Colon (tissue), 2 donors: ENCODE measurements around the gene CA10.

Source experiments
- FAIRE-seq: peaks from 2 replicates; lab custom pipeline; 2012; peaks lifted over from hg19 to GRCh38; lab: Jason Lieb, UNC
- donor health status: control.
- donor health status: control.

CA10 gene

DNA sequence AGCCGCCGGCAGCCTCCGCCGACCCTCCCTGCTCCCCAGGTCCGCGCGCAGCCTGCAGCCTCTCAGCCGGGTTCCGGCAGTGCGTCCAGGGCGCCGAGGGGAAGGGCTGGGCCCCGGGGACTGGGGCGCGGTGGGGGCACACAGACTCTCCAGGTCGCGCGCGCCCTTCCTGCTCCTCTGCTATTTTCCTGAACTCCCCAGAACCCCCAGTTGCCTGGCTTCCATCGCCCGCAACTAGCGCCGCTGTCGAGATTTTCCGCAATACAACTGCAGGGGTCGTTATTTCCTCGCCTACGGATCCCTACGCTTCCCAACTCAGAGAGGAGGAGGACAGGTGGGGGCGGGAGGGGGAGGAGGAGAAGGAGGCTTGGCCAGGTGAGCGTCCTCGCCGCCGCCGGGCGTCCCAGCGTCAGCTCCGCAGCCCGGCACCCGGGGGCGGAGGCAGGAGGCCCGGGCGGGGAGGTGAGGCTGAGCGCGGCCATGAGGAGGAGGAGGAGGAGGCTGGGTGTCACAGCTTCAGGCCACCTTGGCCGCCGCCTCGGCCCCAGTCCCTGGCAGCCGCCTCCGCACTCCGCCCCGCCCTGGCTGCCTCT, at the start of gene CA10:
Gene CA10 (minus strand): TSS at position 265 of the 593 bp plus-strand sequence.
- FAIRE-seq: no peak

DNA sequence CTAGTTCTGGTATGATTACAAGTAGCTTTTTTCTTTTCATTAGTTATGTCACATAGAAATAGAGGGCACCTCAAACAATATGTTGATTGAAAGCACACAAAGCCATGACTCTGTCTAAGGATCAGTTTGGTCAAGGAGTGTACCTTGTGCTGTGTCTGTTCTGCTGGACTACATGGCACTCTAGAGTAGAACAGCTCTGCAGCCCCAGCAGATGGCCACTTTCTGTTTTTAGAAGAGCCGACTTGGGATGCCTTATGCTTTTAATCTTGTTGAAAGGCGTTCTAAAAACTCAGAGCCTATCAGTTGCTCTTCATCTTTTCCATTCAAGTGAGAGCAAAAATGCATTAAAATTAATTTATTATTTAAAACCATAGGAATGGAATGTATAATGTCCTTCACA, 49.3 kb upstream of the CA10 start:
- FAIRE-seq: no peak

DNA sequence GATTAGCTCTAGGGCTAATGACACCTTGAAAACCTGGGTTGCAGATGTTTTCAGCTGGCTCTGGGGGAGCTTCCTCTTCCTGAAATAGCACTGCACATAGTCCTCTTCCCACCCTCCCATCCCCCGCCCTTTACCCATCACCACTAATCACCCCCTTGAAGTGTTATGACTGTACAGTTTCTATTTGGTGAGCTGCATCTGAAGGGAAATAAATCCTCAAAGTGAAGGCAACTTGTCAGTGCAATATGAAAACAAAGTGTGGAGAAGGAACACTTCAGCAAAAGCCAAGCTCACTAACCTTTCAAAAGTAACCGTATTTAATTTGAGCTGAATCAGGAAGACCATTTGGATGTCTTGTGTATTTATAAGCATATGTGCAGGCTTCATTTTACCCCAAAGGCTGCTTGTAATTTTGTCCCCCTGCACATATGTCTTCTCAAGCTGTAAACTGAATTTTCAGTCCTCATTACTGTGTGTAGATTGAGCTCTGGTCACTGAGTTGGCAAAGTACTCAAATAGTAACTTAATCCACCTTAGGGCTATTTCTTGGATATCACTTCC, 44.1 kb upstream of the CA10 start:
- FAIRE-seq: no peak

- no peak for FAIRE-seq
Measured at GRCh38 chr17:52201767-52202519, 43.4 kb upstream of the CA10 start.

- FAIRE-seq: no peak
Measured at GRCh38 chr17:52191491-52191890, 33.0 kb upstream of the CA10 start.

DNA sequence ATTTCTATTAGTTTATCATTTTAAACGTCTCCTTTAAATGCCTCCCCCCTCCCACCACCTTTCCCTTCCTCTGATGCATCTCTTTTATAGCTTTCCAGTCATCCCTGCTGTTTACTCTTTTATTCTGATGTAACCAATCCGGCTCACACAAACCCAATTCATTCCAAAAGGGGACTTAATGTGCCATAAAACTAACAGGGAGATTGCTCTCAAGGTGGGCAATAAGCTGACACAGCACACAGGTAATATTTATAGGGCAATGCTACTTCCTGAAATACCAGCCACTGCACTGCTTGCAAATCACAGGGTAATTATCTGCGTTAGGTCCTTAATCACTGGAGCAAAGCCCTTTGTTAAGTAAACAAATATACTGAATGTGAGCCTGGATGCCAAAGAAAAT, 23.3 kb upstream of the CA10 start:
- FAIRE-seq: no peak

GRCh38 chr17:52178012-52178411, 19.5 kb upstream of the CA10 start:
- FAIRE-seq: no peak

- FAIRE-seq: no peak
Measured at GRCh38 chr17:52170963-52171572, 12.6 kb upstream of the CA10 start.

GRCh38 chr17:52160136-52160567, 1.6 kb upstream of the CA10 start:
- FAIRE-seq: no peak

- FAIRE-seq: no peak
Measured at GRCh38 chr17:52159246-52160135, 977 bp upstream of the CA10 start.

- no peak for FAIRE-seq
Measured at GRCh38 chr17:52157603-52158449, 688 bp downstream of the CA10 start.

GRCh38 chr17:52156576-52157570, 1.6 kb downstream of the CA10 start:
- no peak for FAIRE-seq

- FAIRE-seq: no peak
Measured at GRCh38 chr17:52155301-52155700, 3.2 kb downstream of the CA10 start.

GRCh38 chr17:52154466-52154865, 4.0 kb downstream of the CA10 start:
- FAIRE-seq: no peak

DNA sequence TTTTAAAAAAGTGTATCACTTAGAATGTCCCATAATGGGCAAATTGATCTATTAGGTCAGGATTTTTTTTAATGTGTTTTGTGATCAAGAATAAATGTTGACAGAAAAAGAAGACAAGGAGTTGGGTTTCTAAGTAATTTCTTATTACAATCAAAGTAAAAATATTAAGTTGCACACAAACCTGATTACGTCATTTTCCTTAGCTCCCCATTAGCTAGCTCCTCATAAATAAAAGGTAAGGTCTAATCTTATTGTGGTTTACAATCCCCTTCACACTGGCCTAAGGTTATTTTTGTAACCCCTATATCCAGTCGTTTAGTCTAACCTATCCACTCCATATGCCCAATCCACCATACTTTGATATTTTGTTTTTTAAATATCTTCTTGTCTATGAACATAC, 7.6 kb downstream of the CA10 start:
- FAIRE-seq: no peak

DNA sequence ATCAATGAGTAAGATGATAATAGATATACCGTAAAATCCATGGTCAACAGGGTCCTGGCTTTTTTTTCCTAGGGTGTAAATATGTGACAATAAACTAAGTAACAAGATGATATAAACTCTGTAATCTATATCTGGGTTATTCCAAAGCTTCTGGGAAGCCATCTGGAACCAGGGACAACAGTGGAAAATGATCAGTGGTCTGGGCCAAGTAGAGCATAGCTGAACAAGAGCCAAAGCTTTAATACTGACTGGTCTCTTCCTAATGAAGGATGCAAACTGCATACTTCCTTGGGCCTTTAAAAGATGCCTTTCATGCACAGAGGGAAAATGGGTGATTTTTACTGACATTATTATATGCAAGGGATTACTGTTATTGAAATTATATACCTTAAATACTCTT, 8.9 kb downstream of the CA10 start:
- no peak for FAIRE-seq

GRCh38 chr17:52148969-52149351, 9.6 kb downstream of the CA10 start:
- FAIRE-seq: no peak

GRCh38 chr17:52148288-52148968, 10.1 kb downstream of the CA10 start:
- no peak for FAIRE-seq

GRCh38 chr17:52147872-52148271, 10.6 kb downstream of the CA10 start:
- FAIRE-seq: no peak
